Measurements from ENCODE around the gene DAGLA. TPM values are rescaled to one million over a fixed set of nuclear protein-coding genes. Genes with fewer than 3 reads are reported as not detected.

Gene DAGLA
- total RNA-seq, 2 donors from 2014 or later = 7.0 to 9.9 TPM

GRCh38 chr11:61679296-61679695, 895 bp upstream of the DAGLA start:
- ATAC-seq (no peak), DNase-seq (no peak)
- no peaks in the 10 kb centered on the region for H3K27me3 ChIP-seq
- TF ChIP-seq POLR2A (IDR thresholded peaks at IDR 0.05) = no peak
- no peak for TF ChIP-seq CTCF (IDR thresholded peaks at IDR 0.05)
- intact Hi-C loops (cut with DNase I) = loop anchor here (5.0 kb wide), 1 partner anchor 53 kb away; no protein-coding TSS in a partner anchor
- no peak overlapping the region for H3K27ac ChIP-seq
- WGBS, 2 donors = 60 to 68% methylated on average over 9 of the region's 9 CpGs
- no peaks in the 10 kb centered on the region for H3K9me3 ChIP-seq
- H3K4me1 ChIP-seq = peaks cover 42% of the 10 kb centered on the region
- H3K36me3 ChIP-seq (replicated peaks in 1 of 2; ENCODE audit: insufficient read depth in 1 of 2, low read depth in 2 of 2) = no peaks in the 10 kb centered on the region
- no peak overlapping the region for H3K4me3 ChIP-seq

- intact Hi-C loops (cut with DNase I) = no loop called here
- no peaks in the 10 kb centered on the region for H3K9me3 ChIP-seq
- H3K4me1 ChIP-seq = peaks cover 47% of the 10 kb centered on the region
- no peaks in the 10 kb centered on the region for H3K36me3 ChIP-seq (replicated peaks in 1 of 2; ENCODE audit: insufficient read depth in 1 of 2, low read depth in 2 of 2)
- 36 to 94% methylated on average over 7 to 30 of the region's 30 CpGs for WGBS, 2 donors
- H3K4me3 ChIP-seq = peak overlapping the region in 1 of 2 donors; percentile 26
- H3K27me3 ChIP-seq = no peaks in the 10 kb centered on the region
- H3K27ac ChIP-seq = peak overlapping the region in 2 of 4 donors; percentile 21 to 39
- TF ChIP-seq CTCF (IDR thresholded peaks at IDR 0.05) = no peak
- TF ChIP-seq POLR2A (IDR thresholded peaks at IDR 0.05) = peak in 1 of 3 donors; percentile 6
- ATAC-seq (peak; percentile 19), DNase-seq (peak in 2 of 4 donors; percentile 37 to 45)
These were observed 531 bp downstream of the DAGLA start for GRCh38 chr11:61680622-61681221.

- no peaks in the 10 kb centered on the region for H3K27me3 ChIP-seq
- ATAC-seq = peak; percentile 62
- no peaks in the 10 kb centered on the region for H3K9me3 ChIP-seq
- peak overlapping the region; percentile 71 to 78 (median 74) for H3K27ac ChIP-seq
- H3K4me3 ChIP-seq = no peak overlapping the region
- peaks cover 47% of the 10 kb centered on the region for H3K4me1 ChIP-seq
- WGBS, 2 donors = 16 to 22% methylated on average over 9 to 12 of the region's 12 CpGs
- intact Hi-C loops (cut with DNase I) = no loop called here
- no peak for TF ChIP-seq CTCF (IDR thresholded peaks at IDR 0.05)
- peak in 1 of 3 donors; percentile 37 for TF ChIP-seq POLR2A (IDR thresholded peaks at IDR 0.05)
- DNase-seq = peak; percentile 69 to 92 (median 90)
- H3K36me3 ChIP-seq (replicated peaks in 1 of 2; ENCODE audit: insufficient read depth in 1 of 2, low read depth in 2 of 2) = no peaks in the 10 kb centered on the region
These were observed 2.0 kb downstream of the DAGLA start for GRCh38 chr11:61682093-61682732.

GRCh38 chr11:61682906-61683675, 2.9 kb downstream of the DAGLA start:
- H3K36me3 ChIP-seq (replicated peaks in 1 of 2; ENCODE audit: insufficient read depth in 1 of 2, low read depth in 2 of 2) = no peaks in the 10 kb centered on the region
- 86 to 90% methylated on average over 11 of the region's 11 CpGs for WGBS, 2 donors
- peaks cover 55% of the 10 kb centered on the region for H3K4me1 ChIP-seq
- ATAC-seq (no peak), DNase-seq (no peak)
- H3K27me3 ChIP-seq = no peaks in the 10 kb centered on the region
- no peak for TF ChIP-seq CTCF (IDR thresholded peaks at IDR 0.05)
- no peak for TF ChIP-seq POLR2A (IDR thresholded peaks at IDR 0.05)
- H3K4me3 ChIP-seq = no peak overlapping the region
- intact Hi-C loops (cut with DNase I) = no loop called here
- H3K9me3 ChIP-seq = no peaks in the 10 kb centered on the region
- peak overlapping the region; percentile 71 to 78 (median 74) for H3K27ac ChIP-seq
